HepG2 (cell line): ENCODE results near the gene CEL. TPM values are rescaled to one million over a fixed set of nuclear protein-coding genes. Genes with fewer than 3 reads are reported as not detected.

Experiments used
- KLF11 ChIP-seq: IDR thresholded peaks from 2 replicates; pipeline ENCODE4 v1.6.1; 2016; ENCODE audit warnings: missing compliant biosample characterization
- MEIS1 ChIP-seq: sonication (generic); formaldehyde crosslinking; IDR thresholded peaks from 2 replicates; pipeline ENCODE4 v1.9.0; 2021; ENCODE audit warnings: mild to moderate bottlenecking, missing genetic modification reagents, moderate library complexity, borderline replicate concordance
- ONECUT2 ChIP-seq: sonication (generic); formaldehyde crosslinking; IDR thresholded peaks from 2 replicates; pipeline ENCODE4 v1.4.0; 2020; ENCODE audit warnings: missing genetic modification reagents
- ZNF296 ChIP-seq: sonication (generic); formaldehyde crosslinking; conservative IDR thresholded peaks from 2 replicates; pipeline ENCODE4 v1.5.0; 2020; ENCODE audit warnings: mild to moderate bottlenecking, missing genetic modification reagents
- ZNF350 ChIP-seq: sonication (generic); formaldehyde crosslinking; IDR thresholded peaks from 2 replicates; pipeline ENCODE4 v1.4.0; 2020; ENCODE audit warnings: mild to moderate bottlenecking, low read depth, missing genetic modification reagents, borderline replicate concordance
- polyA plus RNA-seq, 8 experiments: library from polyadenylated mRNA; depleted of rRNA in 3 of 8; stranded (reverse) in 7 of 8; unstranded in 1 of 8; fragments of >200 nt; fragmentation: Illumina TruSeq in 4 of 8; extraction: Trizol in 4 of 8; gene quantifications; 2 replicates each; pipeline versions ENCODE4 v1.2.1 to v1.2.3, GENCODE V29; 2011 to 2016; ENCODE audit warnings: low read depth in 4 of 8, missing spikeins in 1 of 8, mixed read lengths in 1 of 8; ENCODE audit not compliant: insufficient read depth in 1 of 8
- total RNA-seq, 5 experiments: library from RNA; depleted of rRNA; stranded (reverse); fragments of >200 nt; fragmentation: Illumina TruSeq; extraction: Trizol; gene quantifications; 2 replicates each; pipeline ENCODE4 v1.2.3, GENCODE V29; 2016; ENCODE audit warnings: low read depth in 1 of 5
- TF ChIP-seq, protein P1 (sequence below): sonication (generic); formaldehyde crosslinking; IDR thresholded peaks from one replicate; pipeline ENCODE4 v1.5.1; 2020; ENCODE audit warnings: mild to moderate bottlenecking, missing genetic modification reagents; ENCODE audit errors: not compliant biosample characterization
- TF ChIP-seq, protein P2 (sequence below): sonication (generic); formaldehyde crosslinking; conservative IDR thresholded peaks from 2 replicates; pipeline ENCODE4 v1.4.0; 2020; ENCODE audit warnings: mild to moderate bottlenecking, missing genetic modification reagents, moderate library complexity
- TF ChIP-seq, protein P3 (sequence below): sonication (generic); formaldehyde crosslinking; IDR thresholded peaks from 2 replicates; pipeline ENCODE4 v1.5.1; 2020; ENCODE audit warnings: mild to moderate bottlenecking, missing genetic modification reagents, moderate library complexity
- TF ChIP-seq, protein P4 (sequence below): sonication (generic); formaldehyde crosslinking; IDR thresholded peaks from 2 replicates; pipeline ENCODE4 v1.4.0; 2020; ENCODE audit warnings: missing genetic modification reagents, low read depth, mild to moderate bottlenecking, borderline replicate concordance

Gene CEL
- total and polyA plus RNA-seq, 2 of the 13 experiments (the other 11 are each of a cell fraction or from before 2014, with no cell fraction given), result 0.63 to 1.5 TPM

DNA sequence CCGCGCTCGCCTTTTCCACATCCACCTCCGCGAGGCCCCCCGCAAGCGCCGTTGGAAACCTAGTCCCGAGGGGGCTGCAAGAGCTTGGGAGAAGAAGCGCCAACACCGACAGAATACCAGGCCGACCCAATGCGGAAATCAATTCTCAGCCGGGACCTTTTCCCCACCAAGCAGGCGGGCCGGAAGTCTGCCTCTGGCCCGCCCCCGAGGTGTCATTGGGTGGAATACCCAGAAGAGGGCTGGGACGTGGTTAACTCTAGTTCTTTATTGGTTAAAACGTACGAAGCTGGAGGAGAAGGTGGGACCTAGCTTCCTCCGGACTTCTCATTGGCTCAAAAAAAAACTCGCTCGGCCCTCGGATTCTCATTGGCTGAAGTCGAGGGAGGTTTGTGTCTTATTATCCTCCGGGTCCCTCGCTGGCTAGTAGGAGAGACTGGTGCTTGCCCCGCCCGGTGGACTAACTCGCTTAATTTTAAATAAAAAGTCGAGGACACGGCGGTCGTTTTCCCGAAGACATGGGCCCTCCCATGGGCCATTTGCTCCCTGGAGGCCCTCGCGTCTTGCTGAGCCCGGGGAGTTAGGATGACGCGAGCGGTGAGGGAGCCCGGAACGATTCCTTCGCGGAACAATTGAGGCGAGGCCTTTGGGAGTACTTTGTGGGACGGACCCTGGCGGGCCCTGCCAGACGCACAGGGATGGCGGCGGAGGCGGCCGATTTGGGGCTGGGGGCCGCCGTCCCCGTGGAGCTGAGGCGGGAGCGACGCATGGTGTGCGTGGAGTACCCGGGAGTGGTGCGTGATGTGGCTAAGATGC is 31.3 kb upstream of the CEL start, which contains the start of gene GTF3C5 (continued):
- TF ChIP-seq, protein P1, sequence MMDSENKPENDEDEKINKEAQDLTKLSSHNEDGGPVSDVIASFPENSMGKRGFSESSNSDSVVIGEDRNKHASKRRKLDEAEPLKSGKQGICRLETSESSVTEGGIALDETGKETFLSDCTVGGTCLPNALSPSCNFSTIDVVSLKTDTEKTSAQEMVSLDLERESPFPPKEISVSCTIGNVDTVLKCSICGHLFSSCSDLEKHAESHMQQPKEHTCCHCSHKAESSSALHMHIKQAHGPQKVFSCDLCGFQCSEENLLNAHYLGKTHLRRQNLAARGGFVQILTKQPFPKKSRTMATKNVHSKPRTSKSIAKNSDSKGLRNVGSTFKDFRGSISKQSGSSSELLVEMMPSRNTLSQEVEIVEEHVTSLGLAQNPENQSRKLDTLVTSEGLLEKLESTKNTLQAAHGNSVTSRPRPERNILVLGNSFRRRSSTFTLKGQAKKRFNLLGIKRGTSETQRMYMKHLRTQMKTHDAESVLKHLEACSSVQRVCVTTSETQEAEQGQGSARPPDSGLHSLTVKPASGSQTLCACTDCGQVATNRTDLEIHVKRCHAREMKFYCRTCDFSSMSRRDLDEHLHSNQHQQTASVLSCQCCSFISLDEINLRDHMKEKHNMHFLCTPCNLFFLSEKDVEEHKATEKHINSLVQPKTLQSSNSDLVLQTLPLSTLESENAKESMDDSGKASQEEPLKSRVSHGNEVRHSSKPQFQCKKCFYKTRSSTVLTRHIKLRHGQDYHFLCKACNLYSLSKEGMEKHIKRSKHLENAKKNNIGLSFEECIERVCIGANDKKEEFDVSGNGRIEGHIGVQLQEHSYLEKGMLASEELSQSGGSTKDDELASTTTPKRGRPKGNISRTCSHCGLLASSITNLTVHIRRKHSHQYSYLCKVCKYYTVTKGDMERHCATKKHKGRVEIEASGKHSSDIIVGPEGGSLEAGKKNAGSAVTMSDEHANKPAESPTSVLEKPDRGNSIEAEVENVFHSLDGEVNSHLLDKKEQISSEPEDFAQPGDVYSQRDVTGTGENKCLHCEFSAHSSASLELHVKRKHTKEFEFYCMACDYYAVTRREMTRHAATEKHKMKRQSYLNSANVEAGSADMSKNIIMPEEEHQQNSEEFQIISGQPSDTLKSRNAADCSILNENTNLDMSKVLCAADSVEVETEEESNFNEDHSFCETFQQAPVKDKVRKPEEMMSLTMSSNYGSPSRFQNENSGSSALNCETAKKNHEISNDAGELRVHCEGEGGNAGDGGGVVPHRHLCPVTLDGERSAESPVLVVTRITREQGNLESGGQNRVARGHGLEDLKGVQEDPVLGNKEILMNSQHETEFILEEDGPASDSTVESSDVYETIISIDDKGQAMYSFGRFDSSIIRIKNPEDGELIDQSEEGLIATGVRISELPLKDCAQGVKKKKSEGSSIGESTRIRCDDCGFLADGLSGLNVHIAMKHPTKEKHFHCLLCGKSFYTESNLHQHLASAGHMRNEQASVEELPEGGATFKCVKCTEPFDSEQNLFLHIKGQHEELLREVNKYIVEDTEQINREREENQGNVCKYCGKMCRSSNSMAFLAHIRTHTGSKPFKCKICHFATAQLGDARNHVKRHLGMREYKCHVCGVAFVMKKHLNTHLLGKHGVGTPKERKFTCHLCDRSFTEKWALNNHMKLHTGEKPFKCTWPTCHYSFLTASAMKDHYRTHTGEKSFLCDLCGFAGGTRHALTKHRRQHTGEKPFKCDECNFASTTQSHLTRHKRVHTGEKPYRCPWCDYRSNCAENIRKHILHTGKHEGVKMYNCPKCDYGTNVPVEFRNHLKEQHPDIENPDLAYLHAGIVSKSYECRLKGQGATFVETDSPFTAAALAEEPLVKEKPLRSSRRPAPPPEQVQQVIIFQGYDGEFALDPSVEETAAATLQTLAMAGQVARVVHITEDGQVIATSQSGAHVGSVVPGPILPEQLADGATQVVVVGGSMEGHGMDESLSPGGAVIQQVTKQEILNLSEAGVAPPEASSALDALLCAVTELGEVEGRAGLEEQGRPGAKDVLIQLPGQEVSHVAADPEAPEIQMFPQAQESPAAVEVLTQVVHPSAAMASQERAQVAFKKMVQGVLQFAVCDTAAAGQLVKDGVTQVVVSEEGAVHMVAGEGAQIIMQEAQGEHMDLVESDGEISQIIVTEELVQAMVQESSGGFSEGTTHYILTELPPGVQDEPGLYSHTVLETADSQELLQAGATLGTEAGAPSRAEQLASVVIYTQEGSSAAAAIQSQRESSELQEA (CRISPR knock-in tag), result peak; percentile 23
- 0 out of 2 replicates have a peak, but pooled peaks have one; percentile 13 for TF ChIP-seq ONECUT2 (CRISPR knock-in tag)
- TF ChIP-seq, protein P2, sequence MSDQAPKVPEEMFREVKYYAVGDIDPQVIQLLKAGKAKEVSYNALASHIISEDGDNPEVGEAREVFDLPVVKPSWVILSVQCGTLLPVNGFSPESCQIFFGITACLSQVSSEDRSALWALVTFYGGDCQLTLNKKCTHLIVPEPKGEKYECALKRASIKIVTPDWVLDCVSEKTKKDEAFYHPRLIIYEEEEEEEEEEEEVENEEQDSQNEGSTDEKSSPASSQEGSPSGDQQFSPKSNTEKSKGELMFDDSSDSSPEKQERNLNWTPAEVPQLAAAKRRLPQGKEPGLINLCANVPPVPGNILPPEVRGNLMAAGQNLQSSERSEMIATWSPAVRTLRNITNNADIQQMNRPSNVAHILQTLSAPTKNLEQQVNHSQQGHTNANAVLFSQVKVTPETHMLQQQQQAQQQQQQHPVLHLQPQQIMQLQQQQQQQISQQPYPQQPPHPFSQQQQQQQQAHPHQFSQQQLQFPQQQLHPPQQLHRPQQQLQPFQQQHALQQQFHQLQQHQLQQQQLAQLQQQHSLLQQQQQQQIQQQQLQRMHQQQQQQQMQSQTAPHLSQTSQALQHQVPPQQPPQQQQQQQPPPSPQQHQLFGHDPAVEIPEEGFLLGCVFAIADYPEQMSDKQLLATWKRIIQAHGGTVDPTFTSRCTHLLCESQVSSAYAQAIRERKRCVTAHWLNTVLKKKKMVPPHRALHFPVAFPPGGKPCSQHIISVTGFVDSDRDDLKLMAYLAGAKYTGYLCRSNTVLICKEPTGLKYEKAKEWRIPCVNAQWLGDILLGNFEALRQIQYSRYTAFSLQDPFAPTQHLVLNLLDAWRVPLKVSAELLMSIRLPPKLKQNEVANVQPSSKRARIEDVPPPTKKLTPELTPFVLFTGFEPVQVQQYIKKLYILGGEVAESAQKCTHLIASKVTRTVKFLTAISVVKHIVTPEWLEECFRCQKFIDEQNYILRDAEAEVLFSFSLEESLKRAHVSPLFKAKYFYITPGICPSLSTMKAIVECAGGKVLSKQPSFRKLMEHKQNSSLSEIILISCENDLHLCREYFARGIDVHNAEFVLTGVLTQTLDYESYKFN (CRISPR knock-in tag), result peak; percentile 31; the same call in 1 of the 2 replicates
- no peak for TF ChIP-seq MEIS1
- no peak; the same call in 1 of the 2 replicates for TF ChIP-seq KLF11
- TF ChIP-seq ZNF296 (CRISPR knock-in tag), result no peak
- TF ChIP-seq, protein P3, sequence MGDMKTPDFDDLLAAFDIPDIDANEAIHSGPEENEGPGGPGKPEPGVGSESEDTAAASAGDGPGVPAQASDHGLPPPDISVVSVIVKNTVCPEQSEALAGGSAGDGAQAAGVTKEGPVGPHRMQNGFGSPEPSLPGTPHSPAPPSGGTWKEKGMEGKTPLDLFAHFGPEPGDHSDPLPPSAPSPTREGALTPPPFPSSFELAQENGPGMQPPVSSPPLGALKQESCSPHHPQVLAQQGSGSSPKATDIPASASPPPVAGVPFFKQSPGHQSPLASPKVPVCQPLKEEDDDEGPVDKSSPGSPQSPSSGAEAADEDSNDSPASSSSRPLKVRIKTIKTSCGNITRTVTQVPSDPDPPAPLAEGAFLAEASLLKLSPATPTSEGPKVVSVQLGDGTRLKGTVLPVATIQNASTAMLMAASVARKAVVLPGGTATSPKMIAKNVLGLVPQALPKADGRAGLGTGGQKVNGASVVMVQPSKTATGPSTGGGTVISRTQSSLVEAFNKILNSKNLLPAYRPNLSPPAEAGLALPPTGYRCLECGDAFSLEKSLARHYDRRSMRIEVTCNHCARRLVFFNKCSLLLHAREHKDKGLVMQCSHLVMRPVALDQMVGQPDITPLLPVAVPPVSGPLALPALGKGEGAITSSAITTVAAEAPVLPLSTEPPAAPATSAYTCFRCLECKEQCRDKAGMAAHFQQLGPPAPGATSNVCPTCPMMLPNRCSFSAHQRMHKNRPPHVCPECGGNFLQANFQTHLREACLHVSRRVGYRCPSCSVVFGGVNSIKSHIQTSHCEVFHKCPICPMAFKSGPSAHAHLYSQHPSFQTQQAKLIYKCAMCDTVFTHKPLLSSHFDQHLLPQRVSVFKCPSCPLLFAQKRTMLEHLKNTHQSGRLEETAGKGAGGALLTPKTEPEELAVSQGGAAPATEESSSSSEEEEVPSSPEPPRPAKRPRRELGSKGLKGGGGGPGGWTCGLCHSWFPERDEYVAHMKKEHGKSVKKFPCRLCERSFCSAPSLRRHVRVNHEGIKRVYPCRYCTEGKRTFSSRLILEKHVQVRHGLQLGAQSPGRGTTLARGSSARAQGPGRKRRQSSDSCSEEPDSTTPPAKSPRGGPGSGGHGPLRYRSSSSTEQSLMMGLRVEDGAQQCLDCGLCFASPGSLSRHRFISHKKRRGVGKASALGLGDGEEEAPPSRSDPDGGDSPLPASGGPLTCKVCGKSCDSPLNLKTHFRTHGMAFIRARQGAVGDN (CRISPR knock-in tag), result peak; percentile 81
- TF ChIP-seq, protein P4, sequence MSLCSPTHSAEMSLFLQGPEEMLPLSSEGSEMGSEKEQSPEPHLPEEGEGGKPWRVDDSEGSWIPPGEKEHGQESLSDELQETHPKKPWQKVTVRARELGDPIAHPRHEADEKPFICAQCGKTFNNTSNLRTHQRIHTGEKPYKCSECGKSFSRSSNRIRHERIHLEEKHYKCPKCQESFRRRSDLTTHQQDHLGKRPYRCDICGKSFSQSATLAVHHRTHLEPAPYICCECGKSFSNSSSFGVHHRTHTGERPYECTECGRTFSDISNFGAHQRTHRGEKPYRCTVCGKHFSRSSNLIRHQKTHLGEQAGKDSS, result no peak; the same call in none of the 2 replicates
- TF ChIP-seq ZNF350 (CRISPR knock-in tag), result peak; percentile 67; the same call in 1 of the 2 replicates
